Cortex of kidney (tissue), 1 donor: ENCODE results near the gene CSRNP2.

ENCODE experiments used
- DNase-seq: peaks from one replicate; lab custom pipeline; 2025; lab: John Stamatoyannopoulos, UW

CSRNP2 gene

DNA sequence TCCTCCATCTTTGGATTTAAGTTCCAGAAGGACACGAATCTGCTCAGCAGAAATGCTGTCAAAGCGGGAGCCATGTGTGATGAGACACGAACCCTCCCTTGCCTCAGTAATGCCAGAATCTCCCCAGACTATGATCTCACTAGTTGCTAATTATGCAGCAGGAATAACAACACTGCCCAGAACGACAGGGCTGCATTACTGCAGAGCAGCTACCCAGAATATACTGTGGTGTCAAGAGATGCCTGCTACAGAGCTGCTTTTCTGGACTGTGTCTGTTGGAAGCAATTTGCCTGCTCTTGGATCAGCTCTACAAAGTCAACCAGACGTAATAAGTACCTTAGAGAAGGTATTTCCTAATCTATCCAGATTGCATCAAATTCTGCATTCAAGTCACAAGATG lies 5.5 kb downstream of the CSRNP2 start:
- no peak for DNase-seq

DNA sequence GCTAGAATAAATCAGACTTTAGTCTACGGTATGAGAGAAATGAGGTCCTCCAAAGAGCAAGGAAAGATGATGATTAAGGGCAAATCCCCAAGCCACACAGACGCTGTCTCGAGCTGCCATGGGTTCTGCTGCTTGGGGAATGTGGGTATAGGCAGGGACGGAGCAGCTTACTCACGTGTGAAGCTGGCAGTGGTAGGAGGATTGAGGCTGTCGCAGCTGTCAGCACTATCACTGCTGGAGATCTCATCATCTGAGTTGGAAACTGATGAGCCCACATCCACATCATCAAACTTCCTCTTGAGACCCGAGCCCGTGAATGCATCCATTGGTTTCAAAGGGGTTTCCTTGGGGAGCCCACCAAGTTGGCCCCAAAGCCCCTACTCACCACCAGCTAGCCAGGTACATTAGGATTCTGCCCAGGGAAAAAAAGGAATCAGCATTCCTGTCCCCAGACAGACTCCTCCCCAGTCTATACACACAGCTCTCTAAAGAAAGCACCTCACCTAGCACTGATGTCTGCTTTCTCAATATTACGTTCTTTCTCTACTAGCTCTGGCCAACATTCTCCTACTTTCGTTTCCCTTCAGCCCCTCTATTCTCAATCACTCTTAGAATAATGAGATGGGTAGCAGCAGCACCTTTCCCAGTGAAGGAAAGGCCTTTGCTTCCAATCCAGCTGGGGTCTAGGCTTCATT lies 7.0 kb downstream of the CSRNP2 start:
- DNase-seq = no peak

DNA sequence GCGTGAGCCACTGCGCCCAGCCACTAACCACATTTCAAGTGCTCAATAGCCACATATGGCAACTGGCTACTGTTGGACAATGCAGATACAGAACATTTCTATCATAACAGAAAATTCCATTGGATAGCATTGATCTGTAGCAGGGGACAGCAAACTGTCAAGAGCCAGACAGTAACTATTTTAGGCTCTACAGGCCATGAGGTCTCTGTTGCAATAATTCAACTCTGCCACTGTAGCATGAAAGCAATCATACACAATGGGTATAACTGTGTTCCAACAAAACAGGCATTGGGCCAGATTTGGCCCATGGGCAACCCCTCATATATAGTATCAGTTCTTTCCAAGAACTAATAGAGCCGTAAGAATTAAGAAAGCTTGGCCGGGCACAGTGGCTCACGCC lies 8.0 kb downstream of the CSRNP2 start:
- DNase-seq = no peak

DNA sequence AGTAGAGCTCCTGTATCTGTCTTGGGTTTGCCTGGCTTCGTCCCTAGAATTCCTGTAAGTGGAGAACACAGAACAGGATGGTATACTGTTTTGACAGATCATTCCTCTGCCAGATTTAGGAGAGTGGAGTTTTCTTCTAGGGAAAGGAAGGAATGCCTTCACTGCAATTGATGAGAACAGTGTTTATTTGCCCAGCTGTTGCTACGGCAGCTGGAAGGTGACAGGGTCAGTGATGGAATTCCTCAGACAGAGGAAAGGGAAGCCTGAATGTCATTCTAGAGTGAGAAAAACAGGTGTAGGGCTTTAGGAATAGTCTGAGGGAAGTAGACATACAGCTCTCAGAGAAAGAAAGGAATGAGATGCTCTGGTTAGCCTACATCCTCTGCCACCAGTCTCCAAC lies 11.7 kb downstream of the CSRNP2 start:
- no peak for DNase-seq

DNA sequence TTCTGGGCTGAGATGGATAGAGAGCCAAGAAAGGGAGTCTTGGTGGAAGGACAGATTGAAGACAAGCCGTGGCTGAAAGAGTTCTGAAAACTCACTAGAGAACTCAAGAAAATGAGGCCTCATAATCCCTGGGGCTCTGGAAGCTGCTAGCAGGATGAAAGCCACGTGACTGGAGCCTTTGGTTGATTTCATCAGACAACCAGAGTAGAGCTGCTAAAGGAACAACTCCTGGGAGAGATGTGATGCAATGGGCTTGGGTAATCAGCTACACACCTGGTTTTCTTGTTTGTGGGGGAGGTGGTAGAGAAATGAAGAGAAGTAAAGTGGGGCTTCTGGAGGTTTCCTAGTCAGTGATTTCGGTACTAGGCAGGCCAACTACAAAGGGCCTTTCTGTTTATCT lies 13.4 kb downstream of the CSRNP2 start:
- no peak for DNase-seq

DNA sequence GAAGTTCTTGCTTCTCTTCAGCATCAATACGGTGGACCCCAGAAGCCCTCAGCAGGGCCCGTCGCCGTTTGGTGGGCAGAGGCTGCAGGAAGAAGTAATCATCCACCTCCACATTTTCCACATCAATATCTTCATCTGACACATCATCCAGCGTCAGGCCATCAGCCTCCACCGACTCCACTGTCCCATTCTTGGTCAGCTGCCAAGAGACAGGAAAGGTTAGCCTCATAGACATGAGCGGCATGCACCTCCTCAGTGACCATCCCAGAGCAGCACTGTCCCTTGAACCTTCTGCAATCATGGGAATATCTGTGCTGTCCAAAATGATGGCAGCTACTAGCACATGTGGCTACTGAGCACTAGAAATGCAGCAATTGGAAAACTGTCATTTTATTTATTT lies 15.6 kb downstream of the CSRNP2 start:
- DNase-seq = no peak

DNA sequence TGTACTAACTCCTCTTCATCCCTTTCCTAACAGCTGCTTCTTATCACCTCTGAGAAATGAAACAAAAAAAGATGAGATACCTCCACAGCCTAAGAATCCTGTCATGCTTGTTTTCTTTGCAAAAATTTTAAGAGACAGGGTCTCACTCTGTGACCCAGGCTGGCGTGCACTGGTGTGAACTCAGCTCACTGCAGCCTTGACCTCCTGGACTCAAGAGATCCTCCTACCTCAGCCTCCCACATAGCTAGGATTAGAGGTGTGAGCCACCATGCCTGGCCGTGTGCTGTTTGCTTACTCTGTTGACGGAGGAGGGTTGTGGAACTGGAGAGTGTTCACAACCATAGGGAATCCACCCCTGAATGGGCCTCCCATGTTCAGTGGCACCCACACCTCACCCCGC lies 16.2 kb downstream of the CSRNP2 start:
- DNase-seq = no peak

DNA sequence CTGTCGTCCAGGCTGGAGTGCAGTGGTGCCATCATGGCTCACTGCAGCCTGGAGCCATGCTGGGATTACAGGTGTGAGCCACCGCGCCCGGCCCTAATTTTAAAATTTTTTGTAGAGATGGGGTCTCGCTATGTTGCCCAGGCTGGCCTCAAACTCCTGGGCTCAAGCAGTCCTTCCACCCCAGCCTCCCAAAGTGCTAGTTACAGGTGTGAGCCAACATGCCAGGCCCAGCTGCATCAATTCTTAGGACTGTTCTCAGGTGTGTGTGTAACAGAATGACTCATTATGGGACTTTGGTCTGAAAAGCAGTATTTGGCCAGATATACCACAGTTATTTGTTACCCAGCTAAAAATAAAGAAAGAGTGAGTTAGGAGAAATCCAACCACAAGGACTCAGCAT lies 17.9 kb downstream of the CSRNP2 start:
- DNase-seq = no peak

DNA sequence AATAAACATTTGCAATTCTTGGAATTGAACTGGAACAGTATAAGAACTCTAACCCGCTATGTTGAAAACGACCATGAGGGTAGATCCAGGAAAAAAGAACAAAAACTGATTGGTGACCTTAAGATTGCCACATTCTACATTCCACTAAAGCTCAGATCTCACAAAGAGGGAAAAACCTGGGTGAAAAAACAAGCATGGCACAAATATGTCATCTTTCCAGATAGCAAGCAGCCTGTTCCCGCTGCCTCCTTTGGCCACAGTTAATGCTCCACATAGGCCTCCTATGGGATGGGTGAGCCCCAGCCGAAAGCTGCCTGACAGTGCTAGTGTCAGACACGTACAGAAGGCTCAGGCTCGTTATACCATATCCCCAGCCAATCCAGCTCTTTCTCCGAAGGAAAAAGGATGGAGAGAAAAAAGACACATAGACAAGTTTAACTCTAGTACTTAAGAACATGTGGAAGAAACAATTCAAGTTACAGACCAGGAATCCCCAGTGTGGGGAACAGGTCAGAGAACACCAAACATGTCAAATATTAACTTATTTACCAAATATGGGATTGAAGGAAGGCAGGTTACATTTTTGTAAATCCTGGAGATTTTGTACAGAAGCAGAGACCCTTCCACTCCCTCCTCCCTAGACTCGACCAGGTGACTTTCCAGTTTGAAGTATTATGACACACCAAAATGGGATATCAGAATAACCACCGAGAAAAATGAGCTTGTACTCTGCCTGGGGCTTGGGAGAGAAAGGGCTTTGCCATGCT lies 20.6 kb downstream of the CSRNP2 start:
- DNase-seq = no peak

DNA sequence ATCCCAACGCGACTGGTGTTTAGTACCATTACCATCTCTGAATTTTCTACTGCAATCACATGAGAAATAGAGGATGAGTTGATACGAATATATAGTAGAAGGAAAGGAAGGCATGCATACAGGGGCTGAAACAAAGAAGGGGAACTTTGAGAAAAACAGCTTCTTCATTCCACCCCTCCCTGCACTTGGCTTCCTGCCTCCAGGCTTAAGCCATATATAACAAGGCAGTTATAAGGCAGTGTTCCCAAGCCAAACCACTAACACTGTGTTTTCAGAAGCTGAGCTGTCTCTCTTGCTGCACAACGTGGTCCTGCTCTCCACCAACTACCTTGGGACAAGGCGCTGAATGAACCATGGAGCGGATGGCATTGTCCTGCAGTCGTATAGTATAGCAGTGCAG lies 24.3 kb downstream of the CSRNP2 start:
- no peak for DNase-seq

DNA sequence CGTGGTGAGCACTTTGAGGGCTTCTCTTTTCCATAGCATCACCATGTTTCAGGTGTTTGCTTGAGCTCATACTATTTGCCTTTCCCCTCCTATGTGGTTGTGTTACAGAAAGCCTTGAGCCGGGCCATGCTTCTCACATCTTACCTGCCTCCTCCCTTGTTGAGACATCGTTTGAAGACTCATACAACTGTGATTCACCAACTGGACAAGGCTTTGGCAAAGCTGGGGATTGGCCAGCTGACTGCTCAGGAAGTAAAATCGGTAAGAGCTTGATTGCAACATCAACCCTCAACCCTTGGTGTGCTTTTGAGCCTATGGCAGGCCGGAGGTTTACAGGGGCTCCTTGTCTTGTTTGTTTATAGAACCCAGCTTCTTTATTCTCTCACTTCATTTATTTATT lies 27.2 kb downstream of the CSRNP2 start:
- no peak for DNase-seq

DNA sequence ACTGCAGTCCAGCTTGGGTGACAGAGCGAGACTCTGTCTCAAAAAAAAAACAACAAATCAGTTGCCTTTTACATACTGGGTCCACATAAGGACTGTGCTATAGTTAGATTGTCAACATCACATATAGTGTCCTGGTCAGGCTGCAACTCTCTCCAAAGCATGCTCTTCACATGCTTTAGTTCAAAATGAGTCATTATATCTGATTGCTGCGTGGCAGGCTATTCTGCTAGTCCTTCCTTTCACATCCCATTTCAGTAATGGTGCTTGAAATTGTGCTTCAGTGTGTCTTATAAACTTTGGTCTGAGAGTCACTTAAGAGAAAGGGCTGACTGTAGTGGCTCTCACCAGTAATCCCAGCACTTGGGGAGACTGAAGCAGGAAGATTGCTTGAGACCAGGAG lies 28.3 kb downstream of the CSRNP2 start:
- no peak for DNase-seq

DNA sequence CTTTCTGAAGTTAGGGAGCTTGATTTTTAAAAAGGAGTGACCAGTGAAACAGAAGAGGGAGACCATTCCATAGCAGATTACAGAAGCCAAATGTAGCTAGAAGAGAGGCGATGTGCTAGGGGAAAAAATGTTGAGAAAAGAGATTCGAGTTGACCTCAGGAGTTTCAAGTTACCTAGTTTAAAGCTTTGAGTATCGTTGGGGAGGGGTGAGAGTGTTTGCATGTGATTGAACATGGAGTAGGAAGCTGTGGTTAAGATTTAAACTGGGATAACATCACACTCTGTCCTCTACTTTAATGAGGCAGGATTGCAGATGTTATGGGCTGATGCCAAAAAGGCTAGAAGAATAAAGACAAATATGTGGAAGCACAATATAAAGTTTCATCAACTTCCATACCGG lies 31.6 kb downstream of the CSRNP2 start:
- no peak for DNase-seq

DNA sequence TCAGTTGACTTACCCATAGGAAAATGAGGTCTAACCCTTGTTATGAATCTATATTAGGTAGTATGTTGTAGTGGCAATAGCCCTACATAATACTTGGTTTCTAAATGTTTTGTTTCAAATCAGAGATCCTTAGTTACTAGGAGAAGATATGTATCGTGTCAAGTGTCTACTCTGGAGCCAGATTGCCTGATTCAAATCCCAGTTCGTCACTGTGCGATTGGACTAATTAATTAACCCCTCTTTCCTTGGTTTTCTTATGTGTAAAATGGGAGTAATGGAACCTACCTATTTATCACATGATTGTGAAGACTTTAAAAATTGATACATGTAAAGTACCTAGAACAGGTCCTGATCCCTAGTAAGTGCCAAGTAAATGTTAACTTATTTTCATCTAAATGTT lies 33.9 kb downstream of the CSRNP2 start:
- no peak for DNase-seq

DNA sequence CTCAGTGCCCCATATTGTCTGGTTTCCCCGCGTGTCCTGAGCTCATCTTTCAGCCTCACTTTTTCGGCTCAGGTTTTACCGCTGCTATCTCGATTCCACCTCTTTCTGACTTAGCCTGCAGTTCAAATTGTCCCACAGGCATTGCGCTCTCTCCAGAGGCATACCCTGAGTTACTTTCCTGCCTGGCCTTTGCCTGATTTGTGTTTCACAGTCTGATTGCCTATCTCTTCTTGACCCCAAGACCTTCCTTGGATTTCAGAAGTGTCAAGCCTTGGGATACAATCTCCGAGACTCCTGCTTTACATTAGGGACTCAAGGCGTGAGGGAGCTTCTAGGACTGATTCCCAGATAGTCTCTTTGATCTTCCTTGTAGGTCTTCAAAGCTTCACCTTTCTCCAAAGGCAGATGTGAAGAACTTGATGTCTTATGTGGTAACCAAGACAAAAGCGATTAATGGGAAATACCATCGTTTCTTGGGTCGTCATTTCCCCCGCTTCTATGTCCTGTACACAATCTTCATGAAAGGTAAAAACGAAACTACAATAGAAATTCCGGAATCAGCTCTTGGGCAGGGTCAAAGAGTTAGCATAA lies 34.6 kb downstream of the CSRNP2 start:
- DNase-seq = no peak

DNA sequence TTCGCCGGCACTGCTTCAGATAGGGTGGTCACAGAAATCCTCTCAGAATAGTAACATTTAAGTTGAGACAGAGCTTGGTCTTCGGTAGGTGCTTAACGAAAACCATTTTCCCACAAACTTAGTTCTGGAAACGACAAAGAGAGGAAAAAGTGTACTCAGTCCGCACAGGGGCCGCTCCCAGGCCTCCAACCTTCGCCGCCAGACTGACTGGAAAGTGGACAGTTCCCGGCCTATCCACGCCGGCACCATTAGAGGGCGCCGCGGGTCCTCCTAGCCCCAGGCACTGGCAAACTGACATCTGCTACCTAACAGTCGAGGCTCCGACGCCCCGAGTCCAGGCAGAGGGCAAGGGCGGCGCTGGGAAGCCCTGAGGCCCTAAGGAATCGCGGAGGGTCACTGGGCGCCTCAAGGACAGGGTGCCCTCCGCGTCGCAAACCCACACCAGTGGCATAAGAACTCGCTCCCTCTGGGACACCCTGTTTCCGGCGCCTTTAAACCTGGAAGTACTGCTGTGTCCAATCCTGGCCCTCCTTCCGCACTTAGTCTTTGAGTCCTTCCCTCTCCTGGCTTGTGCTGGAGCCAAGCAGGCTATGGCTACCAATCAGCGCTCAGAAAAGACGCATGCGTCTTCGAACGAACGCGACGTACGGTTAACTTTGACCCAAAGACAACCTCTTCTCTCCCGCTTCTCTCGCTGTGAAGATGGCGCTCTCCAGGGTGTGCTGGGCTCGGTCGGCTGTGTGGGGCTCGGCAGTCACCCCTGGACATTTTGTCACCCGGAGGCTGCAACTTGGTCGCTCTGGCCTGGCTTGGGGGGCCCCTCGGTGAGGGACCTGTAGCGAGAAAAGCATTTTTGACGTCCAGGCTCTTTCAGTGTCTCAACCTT lies 35.5 kb downstream of the CSRNP2 start, which contains the start of gene LETMD1:
Gene LETMD1, plus strand, starts transcription at position 673 of the 886 bp plus-strand sequence. Its CDS starts 30 bp downstream, at position 703.
- DNase-seq = no peak

DNA sequence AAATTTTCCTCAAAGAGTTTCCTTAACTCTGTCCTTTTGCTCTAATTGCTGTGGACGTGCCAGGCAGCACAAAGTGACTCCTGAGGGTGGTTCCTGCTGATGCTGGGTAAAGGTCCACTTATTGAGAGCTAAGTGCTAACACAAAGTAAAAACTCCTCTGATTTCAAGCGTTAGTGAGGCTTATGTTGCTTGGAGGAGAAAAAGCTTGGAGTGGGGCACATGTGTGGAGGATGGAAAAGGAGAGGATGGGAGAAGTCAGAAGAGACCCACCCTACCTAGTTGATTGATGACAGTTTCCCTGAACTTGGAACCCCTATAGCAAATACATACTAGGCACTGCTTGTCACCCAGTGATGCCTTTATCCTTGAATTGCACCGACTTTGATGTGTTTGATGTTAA lies 47.1 kb downstream of the CSRNP2 start:
- DNase-seq = no peak

DNA sequence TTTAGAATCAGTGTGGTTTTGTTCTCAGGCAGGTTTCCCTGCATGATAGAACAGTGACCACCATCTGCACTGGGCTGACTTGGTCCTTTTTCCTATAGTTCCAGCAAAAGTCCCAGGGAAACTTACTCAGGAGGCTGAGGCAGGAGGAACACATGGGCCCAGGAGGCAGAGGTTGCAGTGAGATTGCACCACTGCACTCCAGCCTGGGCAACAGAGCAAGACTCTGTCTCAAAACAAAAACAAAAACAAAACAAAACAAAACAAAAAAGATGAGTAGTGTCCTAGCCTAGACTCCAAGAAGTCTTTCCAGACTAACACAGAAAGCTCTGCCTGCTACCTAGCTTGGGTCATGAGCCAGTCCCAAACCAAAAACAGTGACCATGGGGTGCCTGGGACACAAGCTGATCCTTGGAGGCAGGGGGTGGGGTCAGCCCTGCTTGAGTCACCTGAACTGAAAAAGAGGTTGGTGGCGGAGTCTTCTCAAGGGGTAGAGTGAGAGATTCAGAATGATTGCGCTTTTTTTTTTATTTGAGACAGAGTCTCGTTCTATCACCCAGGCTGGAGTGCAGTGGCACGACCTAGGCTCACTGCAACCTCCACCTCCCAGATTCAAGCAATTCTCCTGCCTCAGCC lies 49.8 kb downstream of the CSRNP2 start:
- DNase-seq = no peak

DNA sequence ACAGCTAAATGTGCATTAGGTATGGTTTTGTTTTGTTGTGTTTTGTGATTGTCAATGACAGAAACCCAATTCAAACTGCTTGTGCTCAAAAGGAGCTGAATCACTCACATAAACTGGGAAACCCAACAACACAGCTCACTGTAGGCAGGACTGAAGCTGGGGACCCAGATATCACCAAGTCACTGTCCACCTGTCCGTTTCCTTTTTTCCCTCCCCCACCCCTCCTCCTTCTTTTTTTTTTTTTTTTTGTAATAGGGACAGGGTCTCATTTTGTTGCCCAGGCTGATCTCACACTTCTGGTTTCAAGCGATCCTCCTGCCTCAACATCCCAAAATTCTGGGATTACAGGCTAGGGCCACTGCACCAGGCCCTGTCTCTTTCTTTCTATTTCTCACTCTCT lies 50.3 kb downstream of the CSRNP2 start:
- DNase-seq = no peak

DNA sequence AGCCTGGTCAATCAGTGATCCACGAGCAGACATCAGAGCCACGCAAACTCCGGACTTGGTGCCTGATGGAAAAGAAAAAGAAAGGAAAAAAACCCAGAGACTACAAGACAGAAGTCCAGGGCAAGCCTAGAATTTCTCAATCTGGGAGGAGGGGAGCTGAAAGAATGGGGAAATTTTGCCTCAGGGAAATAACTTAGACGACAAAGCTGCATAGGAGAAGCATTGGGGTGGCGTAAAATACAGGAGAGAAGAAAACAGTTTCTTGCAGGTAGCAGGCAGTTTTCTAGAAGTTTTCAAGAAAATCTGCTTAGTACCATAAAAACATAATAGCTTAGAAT lies 54.6 kb downstream of the CSRNP2 start:
- no peak for DNase-seq

DNA sequence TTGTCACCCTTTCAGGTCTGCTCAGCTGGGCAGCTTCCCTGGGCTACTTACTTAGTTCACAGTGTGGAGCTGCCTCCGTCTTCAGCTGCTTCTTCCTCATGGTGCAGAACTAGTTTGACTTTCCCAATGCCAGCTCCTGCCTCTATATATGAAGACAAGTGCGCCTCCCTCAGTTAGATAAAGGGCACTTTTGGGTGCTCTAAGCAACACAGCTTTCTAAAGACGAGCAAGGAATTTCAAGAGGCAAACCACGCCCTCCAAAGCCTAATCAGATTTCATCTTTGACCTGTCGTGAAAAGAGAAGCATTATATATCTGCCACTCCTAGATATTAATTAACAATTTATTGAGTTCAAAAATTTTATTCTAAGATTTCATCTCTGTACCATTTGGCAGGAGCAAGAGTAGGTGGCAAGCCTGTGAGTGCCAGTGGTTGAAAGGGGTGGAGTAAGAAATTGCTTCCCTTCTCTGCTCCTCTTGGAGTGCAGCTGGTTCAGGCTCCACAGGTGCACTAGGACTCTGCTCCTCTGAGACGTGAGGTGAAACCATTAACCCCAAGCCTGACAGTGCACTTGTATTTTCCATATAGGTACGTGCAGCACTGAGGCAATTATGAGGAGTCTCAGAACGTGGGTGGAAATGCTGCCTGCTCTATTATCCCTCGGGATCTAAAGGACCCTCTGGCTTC lies 55.1 kb downstream of the CSRNP2 start:
- DNase-seq = no peak
